HL-60/S4 treated with phorbol 12-myristate 13-acetate at 8.2 ng/mL for 4 days and 3 days (cell line): ENCODE measurements around the gene RPP21.

Experiments
- in situ Hi-C: fragments of 300-500 bp; cut with MboI; formaldehyde crosslinking; loops from 2 replicates; pipeline ENCODE4 v1.15.0; 2022; ENCODE audit warnings: low sequenced_read_pairs

Gene RPP21

GRCh38 chr6:30344868-30345671 lies at the start of gene RPP21:
Gene RPP21, plus strand, starts transcription at chr6:30345156. Its CDS starts 16 bp downstream, at chr6:30345172.
- in situ Hi-C loops, result no loop called here

- in situ Hi-C loops, result no loop called here
These were observed 49.1 kb upstream of the RPP21 start for GRCh38 chr6:30295837-30296236.

DNA sequence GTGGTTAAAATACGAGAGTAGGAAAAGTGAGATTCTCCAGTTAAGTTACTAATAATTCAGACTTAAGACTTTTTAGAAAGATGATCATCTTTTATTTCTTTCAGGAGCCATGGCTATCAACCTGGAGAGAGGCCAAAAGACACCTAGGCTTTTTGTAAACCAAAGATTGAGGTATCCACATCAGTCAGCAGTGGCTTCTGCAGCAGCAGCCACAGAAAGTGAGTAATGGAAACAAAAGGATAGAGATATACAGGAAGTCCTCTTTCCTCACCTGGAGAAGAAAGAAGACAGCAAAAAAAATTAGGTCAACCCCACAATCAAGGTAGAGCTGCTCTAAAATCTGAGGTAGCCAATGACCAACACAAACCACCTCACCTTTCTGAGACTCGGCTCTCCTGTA lies 41.0 kb upstream of the RPP21 start:
- in situ Hi-C loops, result no loop called here

- in situ Hi-C loops, result no loop called here
These were observed 33.9 kb upstream of the RPP21 start for GRCh38 chr6:30311101-30311500.

GRCh38 chr6:30311671-30312070 lies 33.3 kb upstream of the RPP21 start:
- in situ Hi-C loops, result no loop called here

DNA sequence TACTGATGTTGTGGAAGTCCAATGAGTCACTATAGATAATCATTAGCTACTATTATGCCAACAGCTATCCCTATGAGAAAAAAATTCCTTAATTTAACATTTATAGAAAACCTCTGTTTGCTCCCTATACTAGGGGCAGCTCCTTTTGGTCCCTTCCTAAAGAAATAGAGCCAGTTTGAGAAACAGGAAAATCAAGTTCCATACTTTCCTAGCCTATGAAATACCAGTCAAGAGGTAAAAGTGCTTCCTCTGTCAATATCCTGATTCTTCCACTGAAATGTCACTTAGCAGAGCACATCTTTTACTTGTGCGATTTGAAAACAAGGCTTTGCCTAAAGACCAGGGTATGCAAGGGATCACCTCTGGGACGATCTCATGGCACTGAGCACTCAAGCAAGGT lies 32.7 kb upstream of the RPP21 start:
- in situ Hi-C loops, result no loop called here

DNA sequence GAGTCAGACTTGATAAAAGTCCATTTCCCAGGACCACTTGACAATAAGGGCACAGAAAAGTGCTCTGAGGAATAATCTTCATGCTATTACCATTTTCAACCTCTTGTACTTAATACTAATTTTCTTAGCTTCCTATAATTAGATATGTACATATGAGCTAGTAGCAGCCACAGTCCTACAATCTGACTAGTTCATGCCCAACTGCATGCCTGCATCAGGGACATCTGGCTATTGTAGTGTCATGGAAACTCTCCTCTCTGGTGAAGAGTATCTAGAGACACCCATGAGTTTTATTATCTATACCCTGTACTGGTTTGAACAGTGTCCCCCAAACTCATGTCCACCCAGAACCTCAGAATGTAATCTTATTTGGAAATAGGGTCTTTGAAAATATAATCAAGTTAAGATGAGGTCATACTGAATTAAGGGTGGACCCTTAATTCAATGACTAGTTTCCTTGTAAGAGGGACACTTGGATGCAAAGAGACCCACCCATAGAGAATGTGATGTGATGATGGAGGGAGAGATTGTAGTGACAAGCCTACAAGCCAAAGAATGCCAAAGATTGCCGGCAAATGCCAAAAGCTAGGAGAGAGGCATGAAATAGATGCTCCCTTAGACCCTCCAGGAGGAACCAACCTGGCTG lies 32.2 kb upstream of the RPP21 start:
- in situ Hi-C loops, result no loop called here

GRCh38 chr6:30315156-30315555 lies 29.8 kb upstream of the RPP21 start:
- in situ Hi-C loops, result no loop called here

DNA sequence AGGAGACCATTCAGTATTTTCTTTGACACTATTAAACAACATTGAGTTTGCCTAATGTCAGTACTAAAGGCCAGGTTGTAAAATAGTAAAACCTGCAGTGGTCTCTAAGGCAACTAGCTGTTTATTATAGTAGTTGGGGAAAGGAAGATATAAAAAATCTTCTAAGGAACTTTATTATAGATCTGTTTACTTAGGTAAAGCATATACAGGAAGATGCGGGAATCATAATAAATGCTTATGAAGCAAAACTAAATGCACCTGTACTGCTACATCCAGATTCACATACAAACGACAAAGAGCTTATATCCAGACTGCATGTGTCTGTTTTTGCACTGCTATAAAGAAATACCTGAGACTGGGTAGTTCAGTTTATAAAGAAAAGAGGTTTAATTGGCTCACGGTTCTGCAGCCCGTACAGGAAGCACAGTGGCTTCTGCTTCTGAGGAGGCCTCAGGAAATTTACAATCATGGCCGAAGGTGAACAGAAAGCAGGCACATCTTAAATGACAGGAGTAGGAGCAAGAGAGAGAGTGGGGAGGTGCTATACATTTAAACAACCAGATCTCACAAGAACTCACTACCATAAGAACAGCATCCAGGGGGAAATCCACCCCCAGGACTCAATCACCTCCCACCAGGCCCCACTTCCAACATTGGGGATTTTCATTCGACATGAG lies 26.9 kb upstream of the RPP21 start:
- in situ Hi-C loops, result no loop called here

GRCh38 chr6:30319146-30319835 lies 25.7 kb upstream of the RPP21 start:
- in situ Hi-C loops, result no loop called here

DNA sequence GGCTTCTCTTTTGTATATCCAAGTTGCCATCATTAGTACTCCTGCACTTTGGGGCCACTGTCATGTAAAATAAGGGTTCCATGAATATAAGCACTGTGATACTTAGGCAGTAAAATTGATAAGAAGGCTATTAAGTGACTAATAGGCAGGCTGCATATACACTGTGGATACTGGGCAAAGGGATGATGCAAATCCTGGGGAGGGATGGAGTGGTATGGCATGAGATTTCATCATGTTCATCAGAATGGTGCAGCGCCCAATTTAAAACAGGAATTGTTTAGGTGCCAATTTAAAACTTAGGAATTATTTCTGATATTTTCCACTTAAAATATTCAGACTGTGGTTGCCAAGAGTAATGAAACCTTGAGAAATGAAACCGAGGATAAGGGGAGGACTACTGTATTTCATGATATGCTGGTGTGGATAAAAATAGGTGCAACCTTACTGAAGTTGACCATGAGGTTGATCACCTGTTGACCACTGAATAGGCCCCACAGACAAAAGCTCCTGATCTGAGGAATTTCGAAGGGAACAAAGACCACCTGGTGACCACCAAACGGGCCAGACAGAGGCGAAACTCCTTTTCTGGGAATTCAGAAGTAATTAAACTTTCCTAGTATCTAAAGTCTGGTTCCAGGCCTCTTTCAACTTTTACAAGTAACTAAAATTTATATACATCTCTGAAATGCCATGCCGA lies 23.1 kb upstream of the RPP21 start:
- in situ Hi-C loops, result no loop called here

GRCh38 chr6:30322527-30323501 lies 22.1 kb upstream of the RPP21 start:
- in situ Hi-C loops, result no loop called here

- in situ Hi-C loops, result no loop called here
These were observed 21.1 kb upstream of the RPP21 start for GRCh38 chr6:30323806-30324205.

- in situ Hi-C loops, result no loop called here
These were observed 19.6 kb upstream of the RPP21 start for GRCh38 chr6:30325150-30325872.

DNA sequence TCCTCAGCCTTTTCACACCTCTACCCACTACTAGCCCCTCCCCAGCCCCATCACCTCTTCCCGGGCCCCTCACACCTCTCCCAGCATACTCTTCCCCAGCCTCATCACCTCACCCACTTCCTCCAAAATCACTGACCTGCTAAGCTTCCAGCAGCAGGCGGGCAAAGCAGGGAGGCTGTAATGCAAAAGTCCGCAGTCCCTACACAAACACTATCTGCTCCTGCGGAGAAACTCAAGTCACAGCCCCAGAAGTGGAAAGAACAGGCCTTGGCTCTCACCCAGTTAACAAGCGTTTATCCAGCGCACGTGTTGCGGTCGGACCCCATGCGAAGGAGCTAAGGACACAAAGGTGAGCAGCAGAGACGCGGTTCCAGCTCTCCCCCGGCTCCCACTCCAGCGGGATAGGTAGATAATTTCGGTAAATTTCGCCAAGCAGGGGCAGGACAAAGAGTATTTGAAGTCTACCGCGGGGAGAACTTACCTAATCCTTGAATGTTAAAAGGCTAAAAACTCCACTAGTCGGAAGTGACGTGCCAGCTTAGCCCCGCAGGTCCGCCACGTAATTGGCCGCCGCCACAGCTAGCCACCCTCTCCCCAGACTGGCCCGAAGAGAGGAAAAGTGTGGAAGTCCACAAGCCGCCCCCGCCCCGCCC lies 19.0 kb upstream of the RPP21 start:
- in situ Hi-C loops, result no loop called here

- in situ Hi-C loops, result no loop called here
These were observed 18.3 kb upstream of the RPP21 start, which contains the start of gene TRIM39 for GRCh38 chr6:30326526-30327231. Gene TRIM39, plus strand, starts transcription at chr6:30326927. Its CDS starts 2,391 bp downstream, at chr6:30329318.

DNA sequence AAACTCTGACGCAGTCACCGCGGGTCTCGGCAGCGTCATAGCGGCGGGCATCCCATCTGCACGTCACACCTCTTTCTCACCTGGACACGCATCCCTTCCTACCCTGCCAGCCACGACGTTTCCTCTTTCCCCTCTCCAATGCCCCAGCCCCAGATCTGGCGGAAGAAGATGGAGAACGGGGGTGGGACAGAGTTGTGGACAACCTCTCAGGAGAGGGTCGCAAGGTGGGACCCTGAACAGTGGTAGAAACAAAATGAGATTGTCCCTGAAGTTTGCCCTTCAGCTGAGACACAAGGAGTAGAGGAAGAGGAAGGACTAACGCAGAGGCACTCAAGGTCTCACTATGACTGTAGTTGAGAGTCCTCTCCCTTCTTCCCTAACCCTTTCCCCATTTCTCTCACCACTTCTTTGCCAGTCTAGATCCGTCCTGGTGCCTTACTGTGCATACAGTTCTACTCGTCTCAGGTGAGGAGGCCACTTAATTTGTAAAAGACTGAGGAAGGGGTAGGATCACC lies 17.7 kb upstream of the RPP21 start:
- in situ Hi-C loops, result no loop called here
